ENCODE measurements around the gene RNF151.

RNF151 gene

GRCh38 chr16:1991588-1991947 lies 24.9 kb downstream of the RNF151 start:
- no peak for DNase-seq (ENCODE audit: low read depth)

GRCh38 chr16:1991948-1992703 lies 25.5 kb downstream of the RNF151 start:
- peak; percentile 84 for DNase-seq (ENCODE audit: low read depth)

- no peak for DNase-seq (ENCODE audit: low read depth)
Measured at GRCh38 chr16:1992704-1993317, 26.2 kb downstream of the RNF151 start.

- DNase-seq (ENCODE audit: low read depth) = no peak
Measured at GRCh38 chr16:1993731-1994131, 27.1 kb downstream of the RNF151 start.

GRCh38 chr16:1997494-1998359 lies 31.1 kb downstream of the RNF151 start:
- no peak for DNase-seq (ENCODE audit: low read depth)

GRCh38 chr16:1998360-1998835 lies 31.7 kb downstream of the RNF151 start:
- DNase-seq (ENCODE audit: low read depth) = no peak

- no peak for DNase-seq (ENCODE audit: low read depth)
Measured at GRCh38 chr16:1998852-1999801, 32.5 kb downstream of the RNF151 start.

GRCh38 chr16:1999866-2000514 lies 33.3 kb downstream of the RNF151 start:
- no peak for DNase-seq (ENCODE audit: low read depth)

- no peak for DNase-seq (ENCODE audit: low read depth)
Measured at GRCh38 chr16:2001035-2001434, 34.4 kb downstream of the RNF151 start.

- no peak for DNase-seq (ENCODE audit: low read depth)
Measured at GRCh38 chr16:2001456-2002355, 35.0 kb downstream of the RNF151 start.

GRCh38 chr16:2002406-2003230 lies 36.0 kb downstream of the RNF151 start:
- no peak for DNase-seq (ENCODE audit: low read depth)

GRCh38 chr16:2003231-2003826 lies 36.7 kb downstream of the RNF151 start:
- no peak for DNase-seq (ENCODE audit: low read depth)

- DNase-seq (ENCODE audit: low read depth) = peak; percentile 72
Measured at GRCh38 chr16:2003827-2004641, 37.4 kb downstream of the RNF151 start.

GRCh38 chr16:2004795-2005517 lies 38.3 kb downstream of the RNF151 start:
- no peak for DNase-seq (ENCODE audit: low read depth)

- no peak for DNase-seq (ENCODE audit: low read depth)
Measured at GRCh38 chr16:2005646-2006045, 39.0 kb downstream of the RNF151 start.

- no peak for DNase-seq (ENCODE audit: low read depth)
Measured at GRCh38 chr16:2006317-2006716, 39.7 kb downstream of the RNF151 start.

Data from fibroblast of the conjunctiva (primary cell).